Left cardiac atrium (tissue), 4 donors: ENCODE measurements around the gene MBL2. TPM values are rescaled to one million over a fixed set of nuclear protein-coding genes. Genes with fewer than 3 reads are reported as not detected.

ENCODE experiments used
- ATAC-seq, 2 donors: fragments of 200-7000 bp; cut with Tn5 transposase; one replicate each; pipeline ENCODE4 v1.9.1; 2020; ENCODE audit warnings: mild to moderate bottlenecking in 2 of 2, moderate library complexity in 2 of 2
- DNase-seq: peaks from one replicate; pipeline ENCODE4 v3.0.0-alpha.2; 2020
- intact Hi-C, 2 donors: fragments of 100-400 bp; cut with DNase I; formaldehyde crosslinking; loops; one replicate each; pipeline versions ENCODE4 v1.14.1 to v1.15.1; 2022 to 2023
- total RNA-seq, 2 donors: library from RNA; stranded (reverse); fragmentation: NEBNext Ultra II Directional; extraction: Animal tissue kit (Norgen Biotek cat#: 25700); gene quantifications; one replicate each; pipeline ENCODE4 v1.2.1, GENCODE V29; 2021
- donor health status: DM: no; HTN: yes; CAD: no.
- donor health status: DM: no; HTN: yes; CAD: no; lungs with severe emphysema.
- donor health status: DM: yes; HTN: yes; CAD: no.
- donor health status: Dilated cardiomyopathy.

The MBL2 gene
- total RNA-seq, 2 donors from 2014 or later, result not detected

GRCh38 chr10:52746169-52746568 lies 26.4 kb downstream of the MBL2 start:
- no peak for DNase-seq
- intact Hi-C loops, result no loop called here
- ATAC-seq, result no peak

GRCh38 chr10:52744057-52744805 lies 28.4 kb downstream of the MBL2 start:
- ATAC-seq, result no peak
- intact Hi-C loops, result no loop called here
- no peak for DNase-seq

GRCh38 chr10:52742731-52743130 lies 29.9 kb downstream of the MBL2 start:
- intact Hi-C loops, result no loop called here
- no peak for ATAC-seq
- DNase-seq, result no peak

- intact Hi-C loops, result loop anchor here in 1 of 2 donors (2.0 kb wide), 1 partner anchor 39 kb away; no protein-coding TSS in a partner anchor
- DNase-seq (no peak), ATAC-seq (no peak)
Observed at GRCh38 chr10:52741851-52742250, 30.7 kb downstream of the MBL2 start.

GRCh38 chr10:52740913-52741675 lies 31.5 kb downstream of the MBL2 start:
- peak in 1 of 2 donors; percentile 14 for ATAC-seq
- intact Hi-C loops, result loop anchor here in 1 of 2 donors (2.0 kb wide), 1 partner anchor 40 kb away; no protein-coding TSS in a partner anchor

GRCh38 chr10:52740155-52740549 lies 32.4 kb downstream of the MBL2 start:
- DNase-seq (no peak), ATAC-seq (no peak)
- intact Hi-C loops, result loop anchor here in 1 of 2 donors (2.0 kb wide), 1 partner anchor 41 kb away; no protein-coding TSS in a partner anchor

More at GRCh38 chr10:52740913-52741675, 31.5 kb downstream of the MBL2 start:
- DNase-seq, result peak; percentile 44

GRCh38 chr10:52739380-52740154 lies 33.0 kb downstream of the MBL2 start:
- DNase-seq (no peak), ATAC-seq (no peak)
- intact Hi-C loops, result loop anchor here in 1 of 2 donors (2.0 kb wide), 1 partner anchor 41 kb away; no protein-coding TSS in a partner anchor

GRCh38 chr10:52738951-52739350 lies 33.6 kb downstream of the MBL2 start:
- DNase-seq (no peak), ATAC-seq (no peak)
- intact Hi-C loops, result no loop called here

- intact Hi-C loops, result loop anchor here in 1 of 2 donors (2.0 kb wide), 1 partner anchor 85 kb away; no protein-coding TSS in a partner anchor
- ATAC-seq, result peak in 1 of 2 donors; percentile 19
- DNase-seq, result no peak
Observed at GRCh38 chr10:52729271-52730104, 43.1 kb downstream of the MBL2 start.

- DNase-seq (no peak), ATAC-seq (no peak)
- intact Hi-C loops, result no loop called here
Observed at GRCh38 chr10:52720018-52720417, 52.6 kb downstream of the MBL2 start.
